Loucy (cell line): ENCODE data around the gene FTCD.

Experiments used
- CTCF ChIP-seq: fragments of 200-600 bp; sonication (generic); conservative IDR thresholded peaks from 2 replicates; pipeline ENCODE4 v1.5.1; 2014; ENCODE audit warnings: mild to moderate bottlenecking, antibody characterized with exemption, low read length
- EZH2phosphoT487 ChIP-seq: fragments of 200-600 bp; IDR thresholded peaks from 2 replicates; pipeline ENCODE4 v1.6.1; 2018; ENCODE audit warnings: antibody characterized with exemption, mild to moderate bottlenecking, moderate library complexity, borderline replicate concordance

- TF ChIP-seq CTCF (no peak), EZH2phosphoT487 (no peak)
Measured at GRCh38 chr21:46122237-46122671, 33.1 kb downstream of the FTCD start.
